Measurements from ENCODE around the gene SH2D4B. TPM values are rescaled to one million over a fixed set of nuclear protein-coding genes. Genes with fewer than 3 reads are reported as not detected.

The SH2D4B gene
- total RNA-seq, 2 donors from 2014 or later, result 0.13 TPM; not detected in 1

DNA sequence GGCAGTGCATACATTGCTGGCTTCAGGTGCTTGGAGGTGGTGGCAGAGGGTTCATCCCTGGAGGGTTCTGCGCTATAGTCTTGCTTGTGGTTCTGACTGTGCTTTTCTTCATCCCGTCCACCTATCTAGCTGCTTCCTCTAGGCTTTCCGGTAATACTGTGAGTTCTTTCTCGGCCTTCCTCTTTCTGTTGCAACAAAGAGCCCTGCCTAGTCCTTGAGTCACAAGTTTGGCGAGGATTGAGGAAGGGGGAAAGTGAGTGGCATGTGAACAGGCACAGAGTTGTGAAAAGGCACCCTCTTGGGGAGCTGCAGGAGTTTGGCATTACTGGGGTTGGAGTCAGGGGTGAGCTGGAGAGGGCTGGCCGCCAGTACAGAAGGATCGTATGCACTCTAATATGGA lies 123.0 kb downstream of the SH2D4B start:
- 90 to 96% methylated on average over 4 to 7 of the region's 7 CpGs for WGBS, 2 experiments (ENCODE audit: insufficient coverage in 1 of 2, insufficient read length in 1 of 2)

GRCh38 chr10:80661526-80661925 lies 123.8 kb downstream of the SH2D4B start:
- Mint-ChIP-seq H3K9me3 (no peaks in the 10 kb centered on the region), H3K27ac (no peak overlapping the region), H3K4me1 (peaks cover 10% of the 10 kb centered on the region), H3K36me3 (ENCODE audit: low read depth) (no peaks in the 10 kb centered on the region), H3K4me3 (no peak overlapping the region), H3K27me3 (ENCODE audit: insufficient read depth) (no peaks in the 10 kb centered on the region)
- no peaks in the 10 kb centered on the region for H3K9me3 ChIP-seq (ENCODE audit: control insufficient read depth, low read length)
- no peak overlapping the region for H3K9ac ChIP-seq (ENCODE audit: extremely low read depth, low read length, poor library complexity, severe bottlenecking)
- H3K4me3 ChIP-seq (ENCODE audit: low read length), result no peak overlapping the region
- 91 to 93% methylated on average over 3 of the region's 3 CpGs for WGBS, 2 experiments (ENCODE audit: insufficient coverage in 1 of 2, insufficient read length in 1 of 2)
- no peaks in the 10 kb centered on the region for H3K36me3 ChIP-seq (ENCODE audit: control insufficient read depth, insufficient read depth, low read length)
- DNase-seq, result peak; percentile 15
- TF ChIP-seq, protein P1, sequence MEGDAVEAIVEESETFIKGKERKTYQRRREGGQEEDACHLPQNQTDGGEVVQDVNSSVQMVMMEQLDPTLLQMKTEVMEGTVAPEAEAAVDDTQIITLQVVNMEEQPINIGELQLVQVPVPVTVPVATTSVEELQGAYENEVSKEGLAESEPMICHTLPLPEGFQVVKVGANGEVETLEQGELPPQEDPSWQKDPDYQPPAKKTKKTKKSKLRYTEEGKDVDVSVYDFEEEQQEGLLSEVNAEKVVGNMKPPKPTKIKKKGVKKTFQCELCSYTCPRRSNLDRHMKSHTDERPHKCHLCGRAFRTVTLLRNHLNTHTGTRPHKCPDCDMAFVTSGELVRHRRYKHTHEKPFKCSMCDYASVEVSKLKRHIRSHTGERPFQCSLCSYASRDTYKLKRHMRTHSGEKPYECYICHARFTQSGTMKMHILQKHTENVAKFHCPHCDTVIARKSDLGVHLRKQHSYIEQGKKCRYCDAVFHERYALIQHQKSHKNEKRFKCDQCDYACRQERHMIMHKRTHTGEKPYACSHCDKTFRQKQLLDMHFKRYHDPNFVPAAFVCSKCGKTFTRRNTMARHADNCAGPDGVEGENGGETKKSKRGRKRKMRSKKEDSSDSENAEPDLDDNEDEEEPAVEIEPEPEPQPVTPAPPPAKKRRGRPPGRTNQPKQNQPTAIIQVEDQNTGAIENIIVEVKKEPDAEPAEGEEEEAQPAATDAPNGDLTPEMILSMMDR (conservative IDR thresholded peaks at IDR 0.05), result no peak
- no peaks in the 10 kb centered on the region for H3K4me1 ChIP-seq (ENCODE audit: control insufficient read depth, insufficient read depth, low read length)
- no peaks in the 10 kb centered on the region for H3K27me3 ChIP-seq (ENCODE audit: control insufficient read depth, insufficient read depth, low read length, poor library complexity, severe bottlenecking)
- no peak overlapping the region for H3K27ac ChIP-seq (ENCODE audit: low read depth, low read length)

More for the DNA sequence above, 123.0 kb downstream of the SH2D4B start:
- Histone ChIP-seq H3K27me3 (ENCODE audit: control insufficient read depth, insufficient read depth, low read length, poor library complexity, severe bottlenecking) (no peaks in the 10 kb centered on the region), H3K27ac (ENCODE audit: low read depth, low read length) (no peak overlapping the region), H3K9me3 (ENCODE audit: control insufficient read depth, low read length) (no peaks in the 10 kb centered on the region), H3K4me3 (ENCODE audit: low read length) (no peak overlapping the region), H3K36me3 (ENCODE audit: control insufficient read depth, insufficient read depth, low read length) (no peaks in the 10 kb centered on the region), H3K9ac (ENCODE audit: extremely low read depth, low read length, poor library complexity, severe bottlenecking) (no peak overlapping the region), H3K4me1 (ENCODE audit: control insufficient read depth, insufficient read depth, low read length) (no peaks in the 10 kb centered on the region)
- Mint-ChIP-seq H3K9me3 (no peaks in the 10 kb centered on the region), H3K4me3 (no peak overlapping the region), H3K36me3 (ENCODE audit: low read depth) (no peaks in the 10 kb centered on the region), H3K4me1 (peaks cover 10% of the 10 kb centered on the region), H3K27me3 (ENCODE audit: insufficient read depth) (no peaks in the 10 kb centered on the region), H3K27ac (no peak overlapping the region)
- no peak for DNase-seq
- TF ChIP-seq, protein P1 (conservative IDR thresholded peaks at IDR 0.05), result no peak

GRCh38 chr10:80662429-80663261 lies 124.9 kb downstream of the SH2D4B start:
- no peak overlapping the region for H3K27ac ChIP-seq (ENCODE audit: low read depth, low read length)

More at GRCh38 chr10:80662429-80663261, 124.9 kb downstream of the SH2D4B start:
- WGBS, 2 experiments (ENCODE audit: insufficient coverage in 1 of 2, insufficient read length in 1 of 2), result 16 to 44% methylated on average over 6 to 19 of the region's 19 CpGs
- no peaks in the 10 kb centered on the region for H3K27me3 Mint-ChIP-seq (ENCODE audit: insufficient read depth)
- H3K27ac Mint-ChIP-seq, result peak overlapping the region; percentile 84
- no peaks in the 10 kb centered on the region for H3K9me3 Mint-ChIP-seq
- Histone ChIP-seq H3K9me3 (ENCODE audit: control insufficient read depth, low read length) (no peaks in the 10 kb centered on the region), H3K27me3 (ENCODE audit: control insufficient read depth, insufficient read depth, low read length, poor library complexity, severe bottlenecking) (no peaks in the 10 kb centered on the region), H3K9ac (ENCODE audit: extremely low read depth, low read length, poor library complexity, severe bottlenecking) (peak overlapping the region; percentile 36), H3K36me3 (ENCODE audit: control insufficient read depth, insufficient read depth, low read length) (no peaks in the 10 kb centered on the region), H3K4me3 (ENCODE audit: low read length) (peak overlapping the region; percentile 64), H3K4me1 (ENCODE audit: control insufficient read depth, insufficient read depth, low read length) (no peaks in the 10 kb centered on the region)
- TF ChIP-seq, protein P1 (conservative IDR thresholded peaks at IDR 0.05), result peak; percentile 89
- DNase-seq, result peak; percentile 97
- peak overlapping the region; percentile 48 for H3K4me3 Mint-ChIP-seq
- peaks cover 10% of the 10 kb centered on the region for H3K4me1 Mint-ChIP-seq
- no peaks in the 10 kb centered on the region for H3K36me3 Mint-ChIP-seq (ENCODE audit: low read depth)

Measured in endodermal cell (in vitro differentiated cells).